SK-N-SH (cell line): Measurements from ENCODE around the gene GALR2. TPM values are rescaled to one million over a fixed set of nuclear protein-coding genes. Genes with fewer than 3 reads are reported as not detected.

Experiments used
- CTCF ChIA-PET: fragments of 300-600, 350-600 bp; formaldehyde crosslinking; extraction: SDS; loops from one replicate; lab custom pipeline; 2021; lab: Yijun Ruan, JAX
- POLR2A ChIA-PET: fragments of 350-600 bp; sonication (Branson Sonifier 250); formaldehyde crosslinking; extraction: SDS; loops from one replicate; lab custom pipeline; 2020; ENCODE audit warnings: antibody characterized with exemption, inconsistent platforms; lab: Yijun Ruan, JAX
- DNase-seq: peaks from one replicate; pipeline ENCODE4 v3.0.0; 2012
- H2AFZ ChIP-seq: fragments of 200-600 bp; sonication (generic); 2 replicates; pipeline ENCODE4 v1.8.1; 2016; ENCODE audit warnings: antibody characterized with exemption, mild to moderate bottlenecking, low read depth
- H3F3A ChIP-seq: fragments of 200-600 bp; sonication (generic); replicated peaks from 2 replicates; pipeline ENCODE3; 2016; ENCODE audit warnings: antibody characterized with exemption, mild to moderate bottlenecking; ENCODE audit not compliant: insufficient read depth
- H3K27ac ChIP-seq, 2 experiments: fragments of 200-500 bp in 1 of 2; fragments of 200-600 bp in 1 of 2; sonication (Bioruptor generic) in 1 of 2; sonication (generic), shearing (Covaris generic) in 1 of 2; 2 replicates each; pipeline versions ENCODE4 v1.5.1 to v1.6.1; 2014 to 2016; ENCODE audit warnings: low read depth in 2 of 2, inconsistent platforms in 1 of 2, low read length in 1 of 2, mild to moderate bottlenecking in 1 of 2, mixed read lengths in 1 of 2
- H3K27me3 ChIP-seq: fragments of 200-600 bp; sonication (generic), shearing (Covaris generic); 2 replicates; pipeline ENCODE4 v1.6.1; 2016; ENCODE audit warnings: mixed run types; ENCODE audit not compliant: insufficient read depth
- H3K36me3 ChIP-seq, 2 experiments: fragments of 200-500 bp in 1 of 2; fragments of 200-600 bp in 1 of 2; sonication (Bioruptor generic) in 1 of 2; sonication (generic) in 1 of 2; replicated peaks in 1 of 2; 2 replicates each; pipeline versions ENCODE3 to v1.5.1; 2014 to 2016; ENCODE audit warnings: low read length in 1 of 2, mild to moderate bottlenecking in 1 of 2; ENCODE audit not compliant: insufficient read depth in 2 of 2, control insufficient read depth in 1 of 2
- H3K4me1 ChIP-seq, 2 experiments: fragments of 200-500 bp in 1 of 2; fragments of 200-600 bp in 1 of 2; sonication (Bioruptor generic) in 1 of 2; sonication (generic), shearing (Covaris generic) in 1 of 2; 2 replicates each; pipeline versions ENCODE4 v1.5.1 to v1.6.1; 2014 to 2016; ENCODE audit warnings: low read depth in 1 of 2, low read length in 1 of 2, mixed run types in 1 of 2; ENCODE audit not compliant: insufficient read depth in 2 of 2, control insufficient read depth in 1 of 2
- H3K4me2 ChIP-seq: fragments of 200-600 bp; sonication (generic), shearing (Covaris generic); 2 replicates; pipeline ENCODE4 v1.6.1; 2017; ENCODE audit warnings: mixed run types
- H3K4me3 ChIP-seq, 2 experiments: fragments of 200-500 bp in 1 of 2; fragments of 200-600 bp in 1 of 2; sonication (Bioruptor generic) in 1 of 2; sonication (generic), shearing (Covaris generic) in 1 of 2; 2 replicates each; pipeline versions ENCODE4 v1.5.1 to v1.8.1; 2014 to 2016; ENCODE audit warnings: low read depth in 2 of 2, inconsistent platforms in 1 of 2, low read length in 1 of 2, mild to moderate bottlenecking in 1 of 2, mixed read lengths in 1 of 2, moderate library complexity in 1 of 2
- H3K79me2 ChIP-seq: fragments of 200-600 bp; sonication (generic); 2 replicates; pipeline ENCODE4 v1.8.1; 2017; ENCODE audit warnings: mild to moderate bottlenecking; ENCODE audit not compliant: insufficient read depth
- H3K9ac ChIP-seq: fragments of 200-600 bp; sonication (generic); 2 replicates; pipeline ENCODE4 v1.6.1; 2017; ENCODE audit warnings: mixed run types
- H3K9me2 ChIP-seq: fragments of 200-600 bp; sonication (generic); 2 replicates; pipeline ENCODE4 v1.6.1; 2017; ENCODE audit warnings: mixed run types
- H3K9me3 ChIP-seq: fragments of 200-600 bp; sonication (generic); 2 replicates; pipeline ENCODE4 v1.6.1; 2017; ENCODE audit warnings: mixed run types, mild to moderate bottlenecking, moderate library complexity
- H4K20me1 ChIP-seq: fragments of 200-600 bp; sonication (generic); 2 replicates; pipeline ENCODE4 v1.6.1; 2017; ENCODE audit warnings: mild to moderate bottlenecking, mixed run types; ENCODE audit not compliant: insufficient read depth
- CHD2 ChIP-seq: fragments of 150-350 bp; IDR thresholded peaks from 2 replicates; pipeline ENCODE4 v1.6.1; 2018; ENCODE audit warnings: low read length; ENCODE audit not compliant: partially characterized antibody
- ELF1 ChIP-seq: IDR thresholded peaks from 2 replicates; pipeline ENCODE4 v1.4.0; 2012
- EP300 ChIP-seq, 2 experiments: IDR thresholded peaks; 2 replicates each; pipeline versions ENCODE4 v1.4.0 to v1.6.1; 2012; ENCODE audit warnings: borderline replicate concordance in 1 of 2, low read depth in 1 of 2, low read length in 1 of 2
- EZH2phosphoT487 ChIP-seq: fragments of 200-600 bp; sonication (generic); IDR thresholded peaks from 2 replicates; pipeline ENCODE4 v1.6.1; 2017; ENCODE audit warnings: low read depth, mixed run types, mild to moderate bottlenecking, antibody characterized with exemption, moderate library complexity, borderline replicate concordance
- FOSL2 ChIP-seq: IDR thresholded peaks from 2 replicates; pipeline ENCODE4 v1.4.0; 2012; ENCODE audit warnings: low read depth, mild to moderate bottlenecking, moderate library complexity, borderline replicate concordance
- FOXJ3 ChIP-seq: sonication (generic); formaldehyde crosslinking; IDR thresholded peaks from 2 replicates; pipeline ENCODE4 v1.5.1; 2020; ENCODE audit warnings: mild to moderate bottlenecking, missing genetic modification reagents
- FOXM1 ChIP-seq: IDR thresholded peaks from 2 replicates; pipeline ENCODE4 v1.4.0; 2012; ENCODE audit warnings: low read depth, mild to moderate bottlenecking
- JUND ChIP-seq: IDR thresholded peaks from 2 replicates; pipeline ENCODE4 v1.4.0; 2012
- MAX ChIP-seq: IDR thresholded peaks from 2 replicates; pipeline ENCODE4 v1.4.0; 2012; ENCODE audit warnings: low read depth
- NFIC ChIP-seq: IDR thresholded peaks from 2 replicates; pipeline ENCODE4 v1.4.0; 2012; ENCODE audit warnings: borderline replicate concordance
- NRF1 ChIP-seq: IDR thresholded peaks from 2 replicates; pipeline ENCODE4 v1.6.1; 2012; ENCODE audit warnings: low read depth, mild to moderate bottlenecking, low read length
- RAD21 ChIP-seq: IDR thresholded peaks from 2 replicates; pipeline ENCODE4 v1.6.1; 2012; ENCODE audit warnings: mild to moderate bottlenecking, low read length
- RCOR1 ChIP-seq: fragments of 150-350 bp; IDR thresholded peaks from 2 replicates; pipeline ENCODE4 v1.6.1; 2017; ENCODE audit warnings: antibody characterized with exemption, low read length
- SMC3 ChIP-seq: IDR thresholded peaks from 2 replicates; pipeline ENCODE4 v1.6.1; 2012; ENCODE audit warnings: low read depth, low read length, improper control_type of control experiment
- USF2 ChIP-seq: fragments of 150-350 bp; IDR thresholded peaks from 2 replicates; pipeline ENCODE4 v1.6.1; 2017; ENCODE audit warnings: antibody characterized with exemption, low read length, low read depth, borderline replicate concordance
- WGBS: methylation state at CpG from one replicate; pipeline ENCODE4 v1.1.6; 2017; ENCODE audit warnings: low lambda C conversion rate; 5-methylcytosine and 5-hydroxymethylcytosine counted together
- polyA plus RNA-seq, 3 experiments: library from polyadenylated mRNA; depleted of rRNA; stranded (reverse); fragments of >200 nt; gene quantifications; 2 replicates each; pipeline ENCODE4 v1.2.3, GENCODE V29; 2012
- TF ChIP-seq, protein P1 (sequence below): fragments of 150-350 bp; IDR thresholded peaks from 2 replicates; pipeline ENCODE4 v1.6.1; 2016; ENCODE audit warnings: mild to moderate bottlenecking, low read depth, low read length
- TF ChIP-seq, protein P2 (sequence below): IDR thresholded peaks from 2 replicates; pipeline ENCODE4; 2012

GALR2 gene
- polyA plus RNA-seq, 1 of the 3 experiments (the other 2 are of a cell fraction): 0.05 TPM

DNA sequence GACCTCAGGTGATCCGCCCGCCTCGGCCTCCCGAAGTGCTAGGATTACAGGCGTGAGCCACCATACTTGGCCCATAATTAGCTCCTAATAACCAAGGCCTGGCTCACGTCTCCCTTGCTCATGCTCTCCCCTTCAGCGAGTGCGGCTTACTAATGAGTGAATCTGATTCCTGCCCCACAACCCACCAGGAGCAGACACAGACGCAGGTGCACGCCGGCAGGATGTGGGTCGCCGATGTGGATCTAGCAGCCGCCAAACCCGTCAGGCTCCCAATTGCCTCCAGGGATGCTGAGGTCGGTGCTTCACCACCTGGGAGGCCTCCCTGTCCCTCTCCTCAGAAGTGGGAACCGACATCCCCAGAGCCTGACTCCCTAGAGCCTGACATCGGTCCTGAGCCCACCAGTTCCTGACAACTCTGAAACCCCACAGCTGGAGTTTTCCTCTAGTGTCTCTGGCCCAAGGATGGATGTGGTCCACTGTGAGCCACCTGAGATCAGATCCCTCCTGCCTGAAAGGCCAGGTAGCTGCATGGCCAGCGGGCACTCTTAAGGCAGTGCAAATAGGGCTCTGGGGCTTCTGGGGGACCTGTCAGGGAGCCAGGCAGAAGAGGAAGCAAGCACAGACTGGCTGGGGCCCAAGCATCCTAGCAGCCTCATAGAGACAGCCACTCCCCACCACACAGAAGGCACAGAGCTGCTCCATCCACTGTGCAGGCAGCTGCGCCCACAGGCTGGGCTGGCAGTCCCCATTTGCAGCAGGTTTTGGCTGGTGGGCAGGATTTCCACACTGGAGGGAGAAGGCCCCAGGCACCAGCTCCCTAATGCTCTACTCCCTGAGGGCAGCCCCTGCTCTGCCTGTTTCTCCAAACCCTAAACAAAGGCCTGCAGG is 18.2 kb downstream of the GALR2 start:
- Histone ChIP-seq H3K9ac (no peak overlapping the region), H3K9me2 (no peaks in the 10 kb centered on the region), H3K36me3 (peaks cover 53 to 76% of the 10 kb centered on the region in 2 experiments), H3K9me3 (no peaks in the 10 kb centered on the region), H3K79me2 (no peaks in the 10 kb centered on the region; the same call in 1 of the 2 replicates), H3K27ac (no peak overlapping the region), H3F3A (no peaks in the 10 kb centered on the region), H3K4me1 (no peaks in the 10 kb centered on the region), H3K4me2 (no peak overlapping the region), H2AFZ (no peak overlapping the region), H3K27me3 (no peaks in the 10 kb centered on the region), H4K20me1 (no peaks in the 10 kb centered on the region), H3K4me3 (no peak overlapping the region)
- peak; percentile 21 for DNase-seq
- POLR2A ChIA-PET: interaction anchor here (1.2 to 3.9 kb wide), 4 partner anchors 9 to 13 kb away, joined by 3 to 20 read pairs (median 6); partner anchors contain the start of genes EXOC7 and ZACN
- WGBS: 95% methylated on average over 19 of the region's 20 CpGs
- TF ChIP-seq SMC3 (no peak), ELF1 (no peak), RAD21 (no peak), RCOR1 (no peak), EZH2phosphoT487 (no peak), USF2 (no peak), MAX (no peak), JUND (no peak), NRF1 (no peak)
- TF ChIP-seq, protein P1, sequence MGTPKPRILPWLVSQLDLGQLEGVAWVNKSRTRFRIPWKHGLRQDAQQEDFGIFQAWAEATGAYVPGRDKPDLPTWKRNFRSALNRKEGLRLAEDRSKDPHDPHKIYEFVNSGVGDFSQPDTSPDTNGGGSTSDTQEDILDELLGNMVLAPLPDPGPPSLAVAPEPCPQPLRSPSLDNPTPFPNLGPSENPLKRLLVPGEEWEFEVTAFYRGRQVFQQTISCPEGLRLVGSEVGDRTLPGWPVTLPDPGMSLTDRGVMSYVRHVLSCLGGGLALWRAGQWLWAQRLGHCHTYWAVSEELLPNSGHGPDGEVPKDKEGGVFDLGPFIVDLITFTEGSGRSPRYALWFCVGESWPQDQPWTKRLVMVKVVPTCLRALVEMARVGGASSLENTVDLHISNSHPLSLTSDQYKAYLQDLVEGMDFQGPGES: no peak
- TF ChIP-seq, protein P2, sequence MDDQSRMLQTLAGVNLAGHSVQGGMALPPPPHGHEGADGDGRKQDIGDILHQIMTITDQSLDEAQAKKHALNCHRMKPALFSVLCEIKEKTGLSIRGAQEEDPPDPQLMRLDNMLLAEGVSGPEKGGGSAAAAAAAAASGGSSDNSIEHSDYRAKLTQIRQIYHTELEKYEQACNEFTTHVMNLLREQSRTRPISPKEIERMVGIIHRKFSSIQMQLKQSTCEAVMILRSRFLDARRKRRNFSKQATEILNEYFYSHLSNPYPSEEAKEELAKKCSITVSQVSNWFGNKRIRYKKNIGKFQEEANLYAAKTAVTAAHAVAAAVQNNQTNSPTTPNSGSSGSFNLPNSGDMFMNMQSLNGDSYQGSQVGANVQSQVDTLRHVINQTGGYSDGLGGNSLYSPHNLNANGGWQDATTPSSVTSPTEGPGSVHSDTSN: no peak
- CTCF ChIA-PET: interaction anchor here (0.6 to 4.6 kb wide), 9 partner anchors 11 to 187 kb away, joined by 3 to 16 read pairs (median 4); partner anchors contain the start of gene CDK3

DNA sequence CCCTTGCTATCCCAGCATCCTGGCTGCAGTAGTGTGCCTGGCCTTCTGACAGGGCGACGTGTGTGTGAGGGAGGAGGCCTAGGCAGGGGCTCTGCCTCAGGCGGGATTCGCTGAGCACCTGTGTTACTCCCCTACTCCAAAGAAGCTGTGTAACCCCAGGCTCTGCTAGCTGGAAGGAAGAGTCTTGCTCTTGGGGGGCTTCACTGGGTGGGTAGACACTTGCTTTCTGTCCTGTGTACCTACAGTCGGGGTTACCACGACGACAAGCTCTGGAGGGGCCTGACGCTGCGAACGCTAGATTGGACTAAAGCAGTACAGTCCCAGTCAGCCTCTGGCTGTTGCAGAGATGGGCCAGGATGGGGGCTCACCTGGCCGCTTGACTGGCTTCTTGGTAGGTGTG is 19.5 kb downstream of the GALR2 start:
- POLR2A ChIA-PET: interaction anchor here (0.6 to 3.9 kb wide), 5 partner anchors 10 to 37 kb away, joined by 3 to 20 read pairs (median 3); partner anchors contain the start of genes EXOC7 and ZACN
- H4K20me1 ChIP-seq: no peaks in the 10 kb centered on the region

More for the DNA sequence above, 19.5 kb downstream of the GALR2 start:
- Histone ChIP-seq H3K4me3 (no peak overlapping the region), H3K4me1 (no peaks in the 10 kb centered on the region), H3K9ac (no peak overlapping the region), H3K9me2 (no peaks in the 10 kb centered on the region), H2AFZ (no peak overlapping the region), H3K27me3 (no peaks in the 10 kb centered on the region), H3K36me3 (peaks cover 62 to 64% of the 10 kb centered on the region in 2 experiments), H3K79me2 (no peaks in the 10 kb centered on the region; the same call in 1 of the 2 replicates), H3K4me2 (no peak overlapping the region), H3K9me3 (no peaks in the 10 kb centered on the region), H3F3A (no peaks in the 10 kb centered on the region), H3K27ac (no peak overlapping the region)
- WGBS: 89% methylated on average over 11 of the region's 11 CpGs
- TF ChIP-seq FOXM1 (no peak), EP300 (IDR thresholded peaks at IDR 0.05; ENCODE audit: borderline replicate concordance in 1 of 2, low read depth in 1 of 2, low read length in 1 of 2) (no peak), CHD2 (no peak), FOXJ3 (no peak), NFIC (no peak), FOSL2 (no peak), SMC3 (no peak)
- TF ChIP-seq, protein P2: no peak
- DNase-seq: no peak
- CTCF ChIA-PET: interaction anchor here (1.0 to 4.6 kb wide), 7 partner anchors 8 to 186 kb away, joined by 3 to 16 read pairs (median 6); partner anchors contain the start of gene CDK3
